ENCODE measurements around the gene ADGRL3.
"Not testable (repeated sequence)": the region's sequence is repeated elsewhere in the genome, so short reads cannot be mapped to it uniquely, and the experiment has no call there.

ADGRL3 gene

GRCh38 chr4:61509721-61510241 is 309.7 kb downstream of the ADGRL3 start:
- not testable (repeated sequence) for DNase-seq

GRCh38 chr4:61511716-61512488 is 311.8 kb downstream of the ADGRL3 start:
- DNase-seq = no peak

GRCh38 chr4:61514991-61515390 is 314.9 kb downstream of the ADGRL3 start:
- no peak for DNase-seq

- DNase-seq = no peak
Observed at GRCh38 chr4:61517144-61517543, 317.0 kb downstream of the ADGRL3 start.

- DNase-seq = no peak
Observed at GRCh38 chr4:61520166-61520565, 320.0 kb downstream of the ADGRL3 start.

GRCh38 chr4:61520681-61521160 is 320.6 kb downstream of the ADGRL3 start:
- DNase-seq = no peak

GRCh38 chr4:61521451-61521850 is 321.3 kb downstream of the ADGRL3 start:
- DNase-seq = no peak

GRCh38 chr4:61522312-61522711 is 322.2 kb downstream of the ADGRL3 start:
- no peak for DNase-seq

- no peak for DNase-seq
Observed at GRCh38 chr4:61527888-61528287, 327.8 kb downstream of the ADGRL3 start.

- DNase-seq = no peak
Observed at GRCh38 chr4:61528595-61528994, 328.5 kb downstream of the ADGRL3 start.

GRCh38 chr4:61531188-61531587 is 331.1 kb downstream of the ADGRL3 start:
- DNase-seq = no peak

- DNase-seq = no peak
Observed at GRCh38 chr4:61532336-61533000, 332.3 kb downstream of the ADGRL3 start.

GRCh38 chr4:61533140-61533539 is 333.0 kb downstream of the ADGRL3 start:
- DNase-seq = no peak

- DNase-seq = no peak
Observed at GRCh38 chr4:61540944-61541343, 340.8 kb downstream of the ADGRL3 start.

GRCh38 chr4:61541459-61541858 is 341.3 kb downstream of the ADGRL3 start:
- no peak for DNase-seq

- no peak for DNase-seq
Observed at GRCh38 chr4:61543976-61544375, 343.9 kb downstream of the ADGRL3 start.

GRCh38 chr4:61545902-61546480 is 345.9 kb downstream of the ADGRL3 start:
- DNase-seq = no peak

GRCh38 chr4:61549336-61549735 is 349.2 kb downstream of the ADGRL3 start:
- no peak for DNase-seq

GRCh38 chr4:61553557-61554125 is 353.5 kb downstream of the ADGRL3 start:
- DNase-seq = no peak

GRCh38 chr4:61555789-61556188 is 355.7 kb downstream of the ADGRL3 start:
- DNase-seq = no peak

- no peak for DNase-seq
Observed at GRCh38 chr4:61556277-61556676, 356.2 kb downstream of the ADGRL3 start.

GRCh38 chr4:61559396-61559795 is 359.3 kb downstream of the ADGRL3 start:
- no peak for DNase-seq

GRCh38 chr4:61561028-61561427 is 360.9 kb downstream of the ADGRL3 start:
- DNase-seq = no peak
